Measurements from ENCODE around the gene CAMKMT.

DNA sequence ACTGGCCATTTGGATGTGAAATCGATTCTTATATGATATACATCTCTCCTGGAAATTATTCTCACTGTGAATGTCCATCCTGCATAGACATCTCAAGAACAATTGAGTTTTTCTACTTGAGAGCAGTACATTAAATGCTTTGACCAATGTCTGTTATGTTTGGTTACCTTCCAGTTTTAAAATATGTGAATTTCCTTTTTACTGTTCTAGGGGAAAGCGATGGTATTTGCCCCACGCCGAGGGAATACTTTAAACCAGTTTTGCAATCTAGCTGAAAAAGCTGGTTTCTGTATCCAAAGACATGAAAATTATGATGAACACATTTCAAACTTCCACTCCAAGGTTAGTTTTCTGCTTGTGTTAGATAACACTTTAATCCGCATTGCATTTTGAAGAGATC lies 404.5 kb downstream of the CAMKMT start:
- TF ChIP-seq POLR2AphosphoS5 (IDR thresholded peaks at IDR 0.05), result no peak
- no peak for TF ChIP-seq EP300 (IDR thresholded peaks at IDR 0.05)
- TF ChIP-seq POLR2A (IDR thresholded peaks at IDR 0.05), result no peak
